ENCODE results near the gene SLC25A27. TPM values are rescaled to one million over a fixed set of nuclear protein-coding genes. Genes with fewer than 3 reads are reported as not detected.
"Not testable (repeated sequence)": the region's sequence is repeated elsewhere in the genome, so short reads cannot be mapped to it uniquely, and the experiment has no call there.

Gene SLC25A27
- polyA plus RNA-seq (ENCODE audit: insufficient read length in 4 of 4), result 10 to 100 TPM; 32.1 to 41.8 (median 34.0) TPM

- peak; percentile 84 to 91 (median 88) for DNase-seq (ENCODE audit: low read depth in 4 of 4, low spot score in 3 of 4)
Observed at GRCh38 chr6:46652603-46653438, at the start of gene SLC25A27, which contains the start of gene CYP39A1. SLC25A27 (plus strand) TSS chr6:46652975; CDS start chr6:46653193, 218 bp downstream. CYP39A1 (minus strand) TSS chr6:46652818; CDS start chr6:46652582, 236 bp downstream.

GRCh38 chr6:46605091-46605797 lies 47.5 kb upstream of the SLC25A27 start:
- DNase-seq (ENCODE audit: low read depth in 4 of 4, low spot score in 3 of 4), result no peak

- DNase-seq (ENCODE audit: low read depth in 4 of 4, low spot score in 3 of 4), result no peak
Observed at GRCh38 chr6:46606338-46606737, 46.4 kb upstream of the SLC25A27 start.

- DNase-seq (ENCODE audit: low read depth in 4 of 4, low spot score in 3 of 4), result no peak
Observed at GRCh38 chr6:46610862-46611553, 41.8 kb upstream of the SLC25A27 start.

GRCh38 chr6:46612645-46613044 lies 40.1 kb upstream of the SLC25A27 start:
- DNase-seq (ENCODE audit: low read depth in 4 of 4, low spot score in 3 of 4), result no peak

- DNase-seq (ENCODE audit: low read depth in 4 of 4, low spot score in 3 of 4), result no peak
Observed at GRCh38 chr6:46618726-46619125, 34.0 kb upstream of the SLC25A27 start.

GRCh38 chr6:46626228-46626909 lies 26.4 kb upstream of the SLC25A27 start:
- DNase-seq (ENCODE audit: low read depth in 4 of 4, low spot score in 3 of 4), result peak in 3 of 4 donors; percentile 11 to 15 (median 12)

- DNase-seq (ENCODE audit: low read depth in 4 of 4, low spot score in 3 of 4), result no peak
Observed at GRCh38 chr6:46626976-46627375, 25.8 kb upstream of the SLC25A27 start.

GRCh38 chr6:46628498-46628897 lies 24.3 kb upstream of the SLC25A27 start:
- DNase-seq (ENCODE audit: low read depth in 4 of 4, low spot score in 3 of 4), result no peak

- no peak for DNase-seq (ENCODE audit: low read depth in 4 of 4, low spot score in 3 of 4)
Observed at GRCh38 chr6:46628976-46629375, 23.8 kb upstream of the SLC25A27 start.

- DNase-seq (ENCODE audit: low read depth in 4 of 4, low spot score in 3 of 4), result no peak
Observed at GRCh38 chr6:46629691-46630090, 23.1 kb upstream of the SLC25A27 start.

GRCh38 chr6:46632053-46632452 lies 20.7 kb upstream of the SLC25A27 start:
- no peak for DNase-seq (ENCODE audit: low read depth in 4 of 4, low spot score in 3 of 4)

- DNase-seq (ENCODE audit: low read depth in 4 of 4, low spot score in 3 of 4), result no peak
Observed at GRCh38 chr6:46635462-46635861, 17.3 kb upstream of the SLC25A27 start.

- DNase-seq (ENCODE audit: low read depth in 4 of 4, low spot score in 3 of 4), result no peak
Observed at GRCh38 chr6:46637145-46637544, 15.6 kb upstream of the SLC25A27 start.

- no peak for DNase-seq (ENCODE audit: low read depth in 4 of 4, low spot score in 3 of 4)
Observed at GRCh38 chr6:46637933-46638332, 14.8 kb upstream of the SLC25A27 start.

GRCh38 chr6:46638650-46639049 lies 14.1 kb upstream of the SLC25A27 start:
- no peak for DNase-seq (ENCODE audit: low read depth in 4 of 4, low spot score in 3 of 4)

GRCh38 chr6:46642928-46643751 lies 9.6 kb upstream of the SLC25A27 start:
- no peak for DNase-seq (ENCODE audit: low read depth in 4 of 4, low spot score in 3 of 4)

GRCh38 chr6:46645265-46645664 lies 7.5 kb upstream of the SLC25A27 start:
- no peak for DNase-seq (ENCODE audit: low read depth in 4 of 4, low spot score in 3 of 4)

- DNase-seq (ENCODE audit: low read depth in 4 of 4, low spot score in 3 of 4), result not testable (repeated sequence)
Observed at GRCh38 chr6:46648108-46648507, 4.7 kb upstream of the SLC25A27 start.
